AG04450 (cell line): Measurements from ENCODE around the gene PRAME. TPM values are rescaled to one million over a fixed set of nuclear protein-coding genes. Genes with fewer than 3 reads are reported as not detected.

ENCODE experiments used
- CTCF ChIA-PET: fragments of 300-600, 350-600 bp; formaldehyde crosslinking; extraction: SDS; loops from one replicate; lab custom pipeline; 2022; ENCODE audit warnings: antibody characterized with exemption, inconsistent platforms; lab: Charles Lee
- POLR2A ChIA-PET: fragments of 350-600 bp; formaldehyde crosslinking; extraction: SDS; loops from one replicate; lab custom pipeline; 2021; ENCODE audit warnings: antibody characterized with exemption, inconsistent platforms; lab: Yijun Ruan, JAX
- DNase-seq: peaks from one replicate; pipeline ENCODE4 v3.0.0-alpha.2; 2011; ENCODE audit warnings: low read depth, low spot score
- H3K27ac ChIP-seq: one replicate; pipeline ENCODE4 v1.5.1; 2012; ENCODE audit warnings: low read depth, low read length, control low read depth
- H3K27me3 ChIP-seq: one replicate; pipeline ENCODE4 v1.6.0; 2012; ENCODE audit warnings: low read length; ENCODE audit not compliant: control insufficient read depth, insufficient read depth
- H3K4me3 ChIP-seq: 2 replicates; pipeline ENCODE4 v1.5.1; 2011; ENCODE audit warnings: mild to moderate bottlenecking, low read depth, low read length, control low read depth
- H3K9me3 ChIP-seq: 2 replicates; pipeline ENCODE4 v1.5.1; 2012; ENCODE audit warnings: low read length; ENCODE audit not compliant: control insufficient read depth, insufficient read depth
- polyA plus RNA-seq: library from polyadenylated mRNA; depleted of rRNA; stranded (reverse); fragments of >200 nt; gene quantifications from 2 replicates; pipeline ENCODE4 v1.2.3, GENCODE V29; 2011; rRNA removed
- small RNA-seq: library from RNA; depleted of rRNA; stranded (forward); fragments of <200 nt; gene quantifications from one replicate; pipeline ENCODE3, GENCODE V24; 2012; ENCODE audit warnings: low read depth; ENCODE audit not compliant: insufficient read length
- TF ChIP-seq, protein P1 (sequence below): IDR thresholded peaks from 2 replicates; pipeline ENCODE4 v1.5.1; 2011; ENCODE audit warnings: low read depth, low read length, control low read depth, inconsistent platforms

Gene PRAME
- polyA plus RNA-seq, 1 experiment: 0.24 TPM

DNA sequence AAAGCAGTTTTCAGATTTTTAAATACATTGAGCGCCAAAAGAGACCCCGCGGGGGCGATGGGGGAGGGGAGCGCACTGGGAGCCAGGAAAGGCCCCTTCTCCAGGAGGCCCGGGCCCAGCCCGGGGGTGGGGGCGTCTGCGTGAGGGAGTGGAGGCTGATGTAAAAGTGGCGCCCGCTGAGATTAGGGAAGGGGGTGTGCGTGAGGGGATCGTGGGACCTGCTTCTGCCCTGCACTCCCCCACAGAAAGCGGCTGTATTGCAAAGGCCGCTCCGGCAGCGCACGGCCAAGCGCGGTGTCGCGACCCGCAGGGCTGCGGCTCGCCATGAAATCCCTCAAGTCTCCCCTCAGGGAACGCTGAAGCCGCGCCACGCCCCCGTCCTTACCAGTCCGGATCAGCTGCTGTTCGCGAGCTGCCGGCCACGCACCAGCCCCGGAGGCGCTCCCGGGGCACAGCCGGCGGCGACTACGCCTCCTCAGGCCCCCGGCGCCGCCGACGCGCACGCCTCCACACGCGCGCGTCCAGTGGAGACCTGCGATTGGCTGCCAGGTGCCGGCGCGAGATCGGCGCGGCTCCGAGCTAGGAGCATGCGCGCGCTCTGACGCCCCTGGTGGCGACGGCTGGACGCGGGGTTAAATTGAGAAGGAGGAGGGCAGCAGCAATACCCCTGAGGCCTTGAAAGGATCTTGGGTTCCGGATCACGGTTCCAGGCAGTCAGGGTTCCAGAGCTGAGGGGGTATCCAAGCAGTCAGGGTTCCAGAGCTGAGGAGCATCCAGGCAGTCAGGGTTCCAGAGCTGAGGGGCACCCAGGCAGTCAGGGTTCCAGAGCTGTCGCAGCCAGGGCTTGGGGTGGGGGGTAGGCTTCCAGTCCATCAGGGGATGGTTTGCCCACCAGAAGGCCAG lies 50.5 kb downstream of the PRAME start, which contains the start of gene ZNF280B:
Gene ZNF280B, minus strand, starts transcription at position 469 of the 903 bp plus-strand sequence. CDS start 19,344 bp downstream, outside the sequence.
- Histone ChIP-seq H3K4me3 (peak within 1 kb of the TSS; percentile 84), H3K27me3 (peaks cover 3% of the 10 kb centered on the region), H3K9me3 (peaks cover 4% of the 10 kb centered on the region), H3K27ac (no peak within 1 kb of the TSS)
- DNase-seq: peak; percentile 46
- ChIA-PET POLR2A (no interaction called here), CTCF (interaction anchor here (0.6 to 2.3 kb wide), 13 partner anchors 10 to 176 kb away, joined by 3 to 15 read pairs (median 5); partner anchors contain the start of gene ZNF280A)
- TF ChIP-seq, protein P1, sequence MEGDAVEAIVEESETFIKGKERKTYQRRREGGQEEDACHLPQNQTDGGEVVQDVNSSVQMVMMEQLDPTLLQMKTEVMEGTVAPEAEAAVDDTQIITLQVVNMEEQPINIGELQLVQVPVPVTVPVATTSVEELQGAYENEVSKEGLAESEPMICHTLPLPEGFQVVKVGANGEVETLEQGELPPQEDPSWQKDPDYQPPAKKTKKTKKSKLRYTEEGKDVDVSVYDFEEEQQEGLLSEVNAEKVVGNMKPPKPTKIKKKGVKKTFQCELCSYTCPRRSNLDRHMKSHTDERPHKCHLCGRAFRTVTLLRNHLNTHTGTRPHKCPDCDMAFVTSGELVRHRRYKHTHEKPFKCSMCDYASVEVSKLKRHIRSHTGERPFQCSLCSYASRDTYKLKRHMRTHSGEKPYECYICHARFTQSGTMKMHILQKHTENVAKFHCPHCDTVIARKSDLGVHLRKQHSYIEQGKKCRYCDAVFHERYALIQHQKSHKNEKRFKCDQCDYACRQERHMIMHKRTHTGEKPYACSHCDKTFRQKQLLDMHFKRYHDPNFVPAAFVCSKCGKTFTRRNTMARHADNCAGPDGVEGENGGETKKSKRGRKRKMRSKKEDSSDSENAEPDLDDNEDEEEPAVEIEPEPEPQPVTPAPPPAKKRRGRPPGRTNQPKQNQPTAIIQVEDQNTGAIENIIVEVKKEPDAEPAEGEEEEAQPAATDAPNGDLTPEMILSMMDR: peak; percentile 74

DNA sequence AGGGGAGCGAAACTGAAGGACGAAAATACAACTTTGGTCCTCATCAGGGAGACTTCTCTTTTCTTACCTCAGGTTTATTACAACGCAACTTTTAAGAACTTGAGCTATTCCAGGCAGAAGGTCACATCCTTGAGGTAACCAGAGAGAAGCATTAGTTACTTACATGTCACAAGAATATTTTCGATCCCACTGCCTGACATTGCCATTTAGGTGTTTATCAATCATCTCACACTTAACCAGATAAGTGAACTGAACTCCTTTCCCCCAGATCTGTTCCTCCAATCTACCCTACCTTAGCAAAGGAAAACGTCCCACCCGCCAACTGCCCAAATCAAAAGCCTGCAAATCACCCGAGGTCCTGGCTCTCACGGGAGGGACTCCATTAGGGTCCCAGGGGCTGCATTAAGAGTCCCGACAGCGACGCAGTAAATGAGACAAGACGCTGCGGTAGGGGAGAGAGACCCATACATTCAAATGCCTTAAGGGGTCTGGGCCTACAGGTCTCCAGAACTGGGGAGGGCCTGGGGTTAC lies 51.3 kb downstream of the PRAME start:
- no peak for DNase-seq
- H3K27me3 ChIP-seq: peaks cover 3% of the 10 kb centered on the region
- H3K9me3 ChIP-seq: peaks cover 4% of the 10 kb centered on the region
- peak overlapping the region; percentile 84 for H3K4me3 ChIP-seq
- no peak overlapping the region for H3K27ac ChIP-seq
- CTCF ChIA-PET: interaction anchor here (1.2 to 2.3 kb wide), 5 partner anchors 9 to 177 kb away, joined by 4 to 15 read pairs (median 7); no protein-coding TSS in a partner anchor
- TF ChIP-seq, protein P1: no peak
- POLR2A ChIA-PET: no interaction called here

DNA sequence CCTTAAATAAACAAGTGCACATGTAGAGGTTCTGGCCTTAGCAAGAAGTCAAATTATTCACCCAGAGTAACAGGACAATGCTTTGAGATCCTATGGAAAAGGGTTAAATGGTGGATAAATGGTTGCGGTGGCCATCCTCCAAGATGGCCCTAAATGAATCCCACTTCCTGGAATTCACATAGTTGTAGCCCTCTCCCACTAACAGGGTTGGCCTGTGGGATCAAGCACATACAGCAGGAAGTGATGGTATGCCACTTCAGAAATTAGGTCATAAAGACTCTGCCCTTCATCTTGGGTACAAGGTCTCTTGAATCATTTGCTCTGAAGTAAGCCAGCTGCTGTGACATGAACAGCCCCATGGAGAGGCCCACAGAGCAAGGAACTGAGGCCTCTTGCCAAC lies 52.3 kb downstream of the PRAME start:
- TF ChIP-seq, protein P1: no peak
- ChIA-PET POLR2A (no interaction called here), CTCF (interaction anchor here (0.6 to 1.7 kb wide), 4 partner anchors 10 to 81 kb away, joined by 3 to 7 read pairs (median 6); no protein-coding TSS in a partner anchor)

DNA sequence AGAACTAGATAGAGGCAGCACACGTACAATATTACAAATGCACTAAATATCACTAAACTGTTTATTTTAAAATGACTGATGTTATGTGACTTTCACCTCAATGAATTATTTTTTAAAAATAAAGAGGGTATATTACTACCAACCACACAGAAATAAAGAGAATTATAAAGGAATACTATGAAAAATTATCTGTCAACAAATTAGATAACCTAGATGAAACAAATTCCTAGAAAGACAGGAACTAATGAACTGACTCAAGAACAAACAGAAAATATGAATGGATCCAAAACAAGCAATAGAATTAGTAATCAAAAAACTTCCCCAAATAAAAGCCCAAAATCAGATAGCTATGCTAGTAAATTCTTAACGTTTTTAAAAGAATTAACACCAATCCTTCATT lies 60.8 kb downstream of the PRAME start:
- H3K4me3 ChIP-seq: no peak overlapping the region
- TF ChIP-seq, protein P1: no peak
- H3K27me3 ChIP-seq: no peaks in the 10 kb centered on the region
- ChIA-PET POLR2A (no interaction called here), CTCF (interaction anchor here (1.1 to 3.1 kb wide), 2 partner anchors 10 to 34 kb away, joined by 3 to 12 read pairs; partner anchors contain the start of gene ZNF280B)
- no peak for DNase-seq
- no peak overlapping the region for H3K27ac ChIP-seq
- H3K9me3 ChIP-seq: no peaks in the 10 kb centered on the region

More for the DNA sequence above, 52.3 kb downstream of the PRAME start:
- peaks cover 4% of the 10 kb centered on the region for H3K9me3 ChIP-seq
- H3K4me3 ChIP-seq: no peak overlapping the region
- no peaks in the 10 kb centered on the region for H3K27me3 ChIP-seq
- H3K27ac ChIP-seq: no peak overlapping the region
- no peak for DNase-seq

Small RNA genes lying within 50 kb of the gene (small RNA-seq; reads per million reads assigned to genes)
- not detected for gene IGLV2-34

Other genes starting within 250 kb of the PRAME start
- 1.6 and 2.3 TPM in 2 replicates for gene ZNF280B, start 50.5 kb downstream of the PRAME start, polyA plus RNA-seq
- not detected in 2 replicates for gene ZNF280A, start 39.0 kb downstream of the PRAME start, polyA plus RNA-seq
- gene GGTLC2, start 85.3 kb upstream of the PRAME start, polyA plus RNA-seq: not detected in 2 replicates